Measurements from ENCODE around the gene PLEKHA8.

GRCh38 chr7:30010021-30010420, 18.2 kb upstream of the PLEKHA8 start:
- TF ChIP-seq CTCF (IDR thresholded peaks at IDR 0.05) (no peak), POLR2A (IDR thresholded peaks at IDR 0.05) (no peak)
